ENCODE data around the gene TNFAIP8L2.

TNFAIP8L2 gene

DNA sequence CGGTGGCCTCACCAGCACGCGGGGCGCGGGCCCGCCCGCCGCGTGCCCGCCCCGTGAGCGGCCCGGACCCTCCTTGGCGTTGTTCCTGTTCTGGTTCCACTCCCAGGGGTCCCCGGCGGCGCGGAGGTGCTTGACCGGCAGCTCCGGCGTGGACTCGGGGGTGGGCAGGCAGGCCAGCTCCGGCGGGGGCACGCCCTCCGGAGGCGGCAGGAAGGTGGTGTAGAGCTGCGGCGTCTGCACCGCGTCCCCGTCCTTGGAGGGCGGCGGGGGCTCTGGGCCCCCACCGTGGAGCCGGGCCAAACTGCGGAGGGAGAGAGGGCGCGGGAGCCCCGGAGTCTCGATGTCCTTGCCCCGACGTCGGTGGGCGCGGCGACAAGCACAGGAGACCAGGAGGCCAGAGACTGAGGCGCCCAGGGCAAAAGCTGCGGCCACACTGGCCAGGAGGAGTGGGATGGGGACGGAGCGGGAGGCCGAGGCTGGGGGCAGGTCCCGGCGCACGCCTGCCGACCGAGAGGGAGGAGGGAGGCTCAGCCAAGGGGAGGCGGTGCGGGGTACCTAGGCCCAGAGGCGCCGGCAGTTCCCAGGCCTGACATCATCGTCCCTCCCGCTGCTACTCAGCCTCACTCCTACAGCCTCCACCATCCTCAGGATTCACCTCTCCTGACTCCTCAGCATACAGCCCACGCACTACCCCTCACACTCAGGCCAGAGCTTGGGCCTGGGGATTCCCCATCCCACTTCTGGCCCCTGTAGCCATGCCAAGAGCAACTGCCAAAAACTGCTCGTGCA lies 23.2 kb upstream of the TNFAIP8L2 start:
- no peaks in the 10 kb centered on the region for H3K36me3 ChIP-seq (ENCODE audit: control insufficient read depth, insufficient read depth, low read length)
- H3K9ac ChIP-seq = no peak overlapping the region
- no peak overlapping the region for H3K4me3 ChIP-seq (ENCODE audit: low read depth, low read length)
- H3K4me1 ChIP-seq = no peaks in the 10 kb centered on the region
- H2AFZ ChIP-seq = no peak overlapping the region
- TF ChIP-seq, protein P1, sequence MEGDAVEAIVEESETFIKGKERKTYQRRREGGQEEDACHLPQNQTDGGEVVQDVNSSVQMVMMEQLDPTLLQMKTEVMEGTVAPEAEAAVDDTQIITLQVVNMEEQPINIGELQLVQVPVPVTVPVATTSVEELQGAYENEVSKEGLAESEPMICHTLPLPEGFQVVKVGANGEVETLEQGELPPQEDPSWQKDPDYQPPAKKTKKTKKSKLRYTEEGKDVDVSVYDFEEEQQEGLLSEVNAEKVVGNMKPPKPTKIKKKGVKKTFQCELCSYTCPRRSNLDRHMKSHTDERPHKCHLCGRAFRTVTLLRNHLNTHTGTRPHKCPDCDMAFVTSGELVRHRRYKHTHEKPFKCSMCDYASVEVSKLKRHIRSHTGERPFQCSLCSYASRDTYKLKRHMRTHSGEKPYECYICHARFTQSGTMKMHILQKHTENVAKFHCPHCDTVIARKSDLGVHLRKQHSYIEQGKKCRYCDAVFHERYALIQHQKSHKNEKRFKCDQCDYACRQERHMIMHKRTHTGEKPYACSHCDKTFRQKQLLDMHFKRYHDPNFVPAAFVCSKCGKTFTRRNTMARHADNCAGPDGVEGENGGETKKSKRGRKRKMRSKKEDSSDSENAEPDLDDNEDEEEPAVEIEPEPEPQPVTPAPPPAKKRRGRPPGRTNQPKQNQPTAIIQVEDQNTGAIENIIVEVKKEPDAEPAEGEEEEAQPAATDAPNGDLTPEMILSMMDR (IDR thresholded peaks at IDR 0.05) = no peak
- H3K79me2 ChIP-seq = no peaks in the 10 kb centered on the region
- H3K4me2 ChIP-seq (ENCODE audit: low read length) = no peak overlapping the region
- H3K27ac ChIP-seq = no peak overlapping the region
- H3K27me3 ChIP-seq (ENCODE audit: control insufficient read depth, insufficient read depth, low read length) = no peaks in the 10 kb centered on the region
- H3K9me3 ChIP-seq (ENCODE audit: control insufficient read depth, low read length) = no peaks in the 10 kb centered on the region

- Histone ChIP-seq H3K4me2 (ENCODE audit: low read length) (no peak overlapping the region), H3K4me3 (ENCODE audit: low read depth, low read length) (no peak overlapping the region), H3K9ac (no peak overlapping the region), H3K4me1 (no peaks in the 10 kb centered on the region), H3K9me3 (ENCODE audit: control insufficient read depth, low read length) (no peaks in the 10 kb centered on the region), H2AFZ (no peak overlapping the region), H3K27me3 (ENCODE audit: control insufficient read depth, insufficient read depth, low read length) (no peaks in the 10 kb centered on the region), H3K79me2 (no peaks in the 10 kb centered on the region), H3K27ac (no peak overlapping the region), H3K36me3 (ENCODE audit: control insufficient read depth, insufficient read depth, low read length) (no peaks in the 10 kb centered on the region)
- TF ChIP-seq, protein P1 (IDR thresholded peaks at IDR 0.05) = no peak
Measured at GRCh38 chr1:151134396-151134795, 22.1 kb upstream of the TNFAIP8L2 start.

- Histone ChIP-seq H3K27ac (no peak overlapping the region), H2AFZ (no peak overlapping the region), H3K27me3 (ENCODE audit: control insufficient read depth, insufficient read depth, low read length) (no peaks in the 10 kb centered on the region), H3K4me3 (ENCODE audit: low read depth, low read length) (no peak overlapping the region), H3K36me3 (ENCODE audit: control insufficient read depth, insufficient read depth, low read length) (no peaks in the 10 kb centered on the region), H3K4me2 (ENCODE audit: low read length) (no peak overlapping the region), H3K9me3 (ENCODE audit: control insufficient read depth, low read length) (no peaks in the 10 kb centered on the region), H3K9ac (no peak overlapping the region), H3K4me1 (no peaks in the 10 kb centered on the region), H3K79me2 (no peaks in the 10 kb centered on the region)
- TF ChIP-seq, protein P1 (IDR thresholded peaks at IDR 0.05) = no peak
Measured at GRCh38 chr1:151134991-151135390, 21.5 kb upstream of the TNFAIP8L2 start.

DNA sequence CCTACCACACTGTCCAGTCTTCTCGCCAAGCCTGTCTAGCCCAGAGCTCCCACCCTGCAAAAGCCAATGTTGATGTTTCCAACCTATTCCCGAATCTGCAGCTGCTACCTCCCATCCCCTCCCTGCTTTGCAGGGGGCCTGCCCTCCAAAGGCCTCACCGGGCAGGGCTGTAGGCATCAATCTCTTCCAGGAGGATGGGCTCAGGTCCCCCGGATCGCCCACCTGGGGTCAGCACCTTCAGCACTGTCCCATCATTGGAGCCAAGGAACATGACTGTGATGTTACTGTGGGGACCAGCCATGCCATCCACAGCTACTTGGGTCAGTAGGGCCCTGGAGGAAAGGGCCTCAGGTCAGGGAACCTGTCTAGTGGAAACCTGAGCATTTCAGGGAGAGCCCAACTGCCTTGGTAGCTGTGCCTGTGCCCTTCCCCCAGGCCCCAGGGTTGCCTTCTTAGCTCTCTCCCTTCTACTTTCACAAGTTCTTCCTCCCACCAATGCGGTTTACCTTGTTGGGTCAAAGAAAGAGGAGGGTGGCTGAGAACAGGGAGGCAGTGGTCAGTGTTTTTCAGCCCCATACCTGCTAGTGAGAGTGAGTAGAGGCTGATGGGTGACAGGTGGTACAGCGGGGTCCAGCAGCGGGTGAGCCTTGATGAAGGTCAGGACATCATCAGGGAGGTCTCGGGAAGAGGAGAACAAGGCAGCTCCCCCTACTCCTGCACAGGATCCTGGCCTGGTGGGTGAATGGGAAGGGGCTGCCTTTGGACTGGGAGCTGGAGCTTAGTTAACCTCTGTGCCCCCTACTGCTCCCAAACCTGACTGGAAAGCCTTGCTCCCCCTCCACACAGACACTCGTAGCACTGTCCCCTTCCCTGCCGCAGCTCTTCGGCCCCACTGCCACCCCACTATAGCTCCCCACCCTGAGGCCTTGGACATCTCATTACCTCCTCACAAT lies 20.7 kb upstream of the TNFAIP8L2 start:
- TF ChIP-seq, protein P1 (IDR thresholded peaks at IDR 0.05) = no peak
- Histone ChIP-seq H2AFZ (no peak overlapping the region), H3K27me3 (ENCODE audit: control insufficient read depth, insufficient read depth, low read length) (no peaks in the 10 kb centered on the region), H3K9ac (no peak overlapping the region), H3K36me3 (ENCODE audit: control insufficient read depth, insufficient read depth, low read length) (no peaks in the 10 kb centered on the region), H3K4me3 (ENCODE audit: low read depth, low read length) (no peak overlapping the region), H3K9me3 (ENCODE audit: control insufficient read depth, low read length) (no peaks in the 10 kb centered on the region), H3K4me1 (no peaks in the 10 kb centered on the region), H3K27ac (no peak overlapping the region), H3K4me2 (ENCODE audit: low read length) (no peak overlapping the region), H3K79me2 (no peaks in the 10 kb centered on the region)

Data from parathyroid adenoma (tissue), 2 donors.